K562 (cell line): ENCODE measurements around the gene DUS1L. TPM values are rescaled to one million over a fixed set of nuclear protein-coding genes. Genes with fewer than 3 reads are reported as not detected.

Source experiments
- CBX8 ChIP-seq: fragments of 200-600 bp; sonication (generic); IDR thresholded peaks from 2 replicates; pipeline ENCODE4 v1.6.1; 2012; ENCODE audit warnings: borderline replicate concordance, mixed run types, low read depth, mild to moderate bottlenecking, moderate library complexity, mixed read lengths, low read length, control low read depth, inconsistent platforms; ENCODE audit not compliant: poor library complexity, severe bottlenecking; ENCODE audit errors: extremely low read depth
- CCAR2 ChIP-seq: fragments of 200-400 bp; formaldehyde crosslinking; IDR thresholded peaks from 2 replicates; pipeline ENCODE4 v1.6.1; 2017; ENCODE audit warnings: mild to moderate bottlenecking, low read depth, low read length
- CREM ChIP-seq: IDR thresholded peaks from 2 replicates; pipeline ENCODE4 v1.6.1; 2014; ENCODE audit warnings: antibody characterized with exemption, low read depth
- ELF1 ChIP-seq: fragments of 200-800 bp; sonication (Bioruptor generic); IDR thresholded peaks from 2 replicates; pipeline ENCODE4 v1.6.1; 2016; ENCODE audit warnings: missing genetic modification characterization, missing compliant biosample characterization
- ESRRB ChIP-seq: fragments of 250-450 bp; sonication (Bioruptor Pico); IDR thresholded peaks from 2 replicates; pipeline ENCODE4 v1.5.0; 2020; ENCODE audit warnings: mild to moderate bottlenecking, moderate library complexity, borderline replicate concordance
- GTF2E2 ChIP-seq: fragments of 200-800 bp; sonication (Bioruptor generic); IDR thresholded peaks from 2 replicates; pipeline ENCODE4 v1.6.1; 2016; ENCODE audit warnings: missing genetic modification characterization, missing compliant biosample characterization
- HES1 ChIP-seq: fragments of 450-650 bp; IDR thresholded peaks from 2 replicates; pipeline ENCODE4 v1.6.1; 2016; ENCODE audit warnings: low read depth, mild to moderate bottlenecking, moderate library complexity
- HNRNPH1 ChIP-seq: fragments of 200-400 bp; formaldehyde crosslinking; optimal IDR thresholded peaks from 2 replicates; pipeline ENCODE3; 2017; ENCODE audit warnings: low read depth, mild to moderate bottlenecking, low read length, moderate library complexity
- MAZ ChIP-seq, 2 experiments: fragments of 450-650 bp in 1 of 2; sonication (generic) in 1 of 2; formaldehyde crosslinking; IDR thresholded peaks in 1 of 2; conservative IDR thresholded peaks in 1 of 2; 2 replicates each; pipeline versions ENCODE4 v1.4.0 to v1.5.0; 2020; ENCODE audit warnings: mild to moderate bottlenecking in 1 of 2, missing genetic modification reagents in 1 of 2
- MXD1 ChIP-seq: fragments of 250-450 bp; sonication (Bioruptor Pico); IDR thresholded peaks from 2 replicates; pipeline ENCODE4 v1.8.0; 2021; ENCODE audit warnings: borderline replicate concordance, mild to moderate bottlenecking, moderate library complexity; ENCODE audit not compliant: poor library complexity, severe bottlenecking
- NKRF ChIP-seq: fragments of 450-650 bp; IDR thresholded peaks from 2 replicates; pipeline ENCODE4 v1.6.1; 2016; ENCODE audit warnings: borderline replicate concordance
- PHF8 ChIP-seq: fragments of 200-600 bp; sonication (generic); IDR thresholded peaks from 2 replicates; pipeline ENCODE4 v1.6.1; 2012; ENCODE audit warnings: mixed run types, mild to moderate bottlenecking, inconsistent platforms, low read length, moderate library complexity, borderline replicate concordance
- PREB ChIP-seq: sonication (generic); formaldehyde crosslinking; IDR thresholded peaks from 2 replicates; pipeline ENCODE4 v1.8.1; 2023; ENCODE audit warnings: mild to moderate bottlenecking, missing genetic modification reagents
- SNRNP70 ChIP-seq: fragments of 200-400 bp; formaldehyde crosslinking; optimal IDR thresholded peaks from 2 replicates; pipeline ENCODE3; 2017; ENCODE audit warnings: low read depth, low read length
- SRF ChIP-seq, 2 experiments: fragments of 250-450, 450-650 bp in 1 of 2; sonication (Bioruptor Pico) in 1 of 2; sonication (generic) in 1 of 2; formaldehyde crosslinking; IDR thresholded peaks; 2 replicates each; pipeline versions ENCODE4 v1.5.0 to v1.5.1; 2020 to 2022; ENCODE audit warnings: mild to moderate bottlenecking in 1 of 2, missing genetic modification reagents in 1 of 2
- STAT5A ChIP-seq: IDR thresholded peaks from 2 replicates; pipeline ENCODE4 v1.6.1; 2012; ENCODE audit warnings: low read length, inconsistent platforms, borderline replicate concordance
- THRAP3 ChIP-seq: fragments of 450-650 bp; IDR thresholded peaks from 2 replicates; pipeline ENCODE4 v1.6.1; 2016; ENCODE audit warnings: mild to moderate bottlenecking, inconsistent platforms, borderline replicate concordance
- TRIM24 ChIP-seq, 2 experiments: fragments of 450-650 bp; IDR thresholded peaks; 2 replicates each; pipeline ENCODE4 v1.6.1; 2016
- VEZF1 ChIP-seq: fragments of 200-800 bp; sonication (Bioruptor generic); IDR thresholded peaks from 2 replicates; pipeline ENCODE4 v1.6.1; 2017; ENCODE audit warnings: missing genetic modification characterization, missing compliant biosample characterization
- ZBTB8A ChIP-seq: fragments of 450-650 bp; IDR thresholded peaks from 2 replicates; pipeline ENCODE4 v1.6.1; 2018; ENCODE audit warnings: mild to moderate bottlenecking, moderate library complexity; ENCODE audit not compliant: partially characterized antibody
- ZEB2 ChIP-seq: fragments of 450-650 bp; IDR thresholded peaks from 2 replicates; pipeline ENCODE4 v1.6.1; 2016
- ZNF224 ChIP-seq: sonication (generic); formaldehyde crosslinking; IDR thresholded peaks from 2 replicates; pipeline ENCODE4 v1.8.0; 2022; ENCODE audit warnings: mild to moderate bottlenecking, missing genetic modification reagents
- polyA plus RNA-seq, 8 experiments: library from polyadenylated mRNA; depleted of rRNA in 4 of 8; stranded (reverse) in 5 of 8; unstranded in 3 of 8; fragments of >200 nt; fragmentation: Nextera tagmentation in 2 of 8; fragmentation: Illumina TruSeq in 1 of 8; extraction: Ambion mirVana in 2 of 8; extraction: Trizol in 1 of 8; gene quantifications; 2 replicates each; pipeline versions ENCODE4 v1.2.1 to v1.2.3, GENCODE V29; 2011 to 2014; ENCODE audit warnings: inconsistent platforms in 1 of 8, missing spikeins in 1 of 8
- total RNA-seq, 7 experiments: library from RNA; depleted of rRNA in 6 of 7; stranded (reverse); fragments of >200 nt in 6 of 7; fragmentation: Illumina TruSeq in 2 of 7; extraction: Trizol in 2 of 7; gene quantifications; 2 replicates each; pipeline versions ENCODE4 v1.2.1 to v1.2.3, GENCODE V29; 2011 to 2021; ENCODE audit warnings: low replicate concordance in 1 of 7

The DUS1L gene
- total and polyA plus RNA-seq, 9 of the 15 experiments (the other 6 are each of a cell fraction or from before 2014, with no cell fraction given), result 7.8 to 210 (median 83.9) TPM

GRCh38 chr17:82051776-82052637 lies 13.6 kb downstream of the DUS1L start, which contains the start of the genes GPS1 and RFNG (continued):
- TF ChIP-seq VEZF1, result peak; percentile 86
- TF ChIP-seq MXD1 (CRISPR knock-in tag), result no peak
- peak; percentile 83 for TF ChIP-seq CREM
- no peak for TF ChIP-seq TRIM24 (IDR thresholded peaks at IDR 0.05)
- no peak for TF ChIP-seq GTF2E2 (tag)
- no peak for TF ChIP-seq ZBTB8A
- peak; percentile 74 for TF ChIP-seq ELF1
- TF ChIP-seq SNRNP70, result no peak
- TF ChIP-seq SRF (CRISPR knock-in tag; IDR thresholded peaks at IDR 0.05), result no peak
- no peak for TF ChIP-seq STAT5A
- no peak for TF ChIP-seq ZEB2
- TF ChIP-seq MAZ (CRISPR knock-in tag; conservative IDR thresholded peaks at IDR 0.05 in 1 of 2, IDR thresholded peaks at IDR 0.05 in 1 of 2), result peak; percentile 70 to 72
- no peak for TF ChIP-seq THRAP3
- TF ChIP-seq ESRRB, result no peak
- TF ChIP-seq CBX8, result no peak
- no peak for TF ChIP-seq HES1
- TF ChIP-seq HNRNPH1, result no peak
- no peak for TF ChIP-seq CCAR2
- peak; percentile 59; the same call in 1 of the 2 replicates for TF ChIP-seq PHF8
- no peak for TF ChIP-seq NKRF
- TF ChIP-seq PREB, result no peak
- TF ChIP-seq ZNF224 (CRISPR knock-in tag), result no peak
